Duodenal mucosa (tissue), 2 donors: ENCODE measurements around the gene ZNF292.
A peak's percentile ranks its signal among the peaks of the same experiment; 100 is the strongest.
"Not testable (repeated sequence)": the region's sequence is repeated elsewhere in the genome, so short reads cannot be mapped to it uniquely, and the experiment has no call there.

Experiments
- H3K27ac ChIP-seq: one replicate; pipeline ENCODE4 v1.7.0; 2013; ENCODE audit warnings: low read depth, low read length
- H3K27me3 ChIP-seq, 2 donors: one replicate each; pipeline ENCODE4 v1.7.0; 2013; ENCODE audit warnings: low read length in 2 of 2, control low read depth in 1 of 2; ENCODE audit not compliant: insufficient read depth in 2 of 2, control insufficient read depth in 1 of 2
- H3K36me3 ChIP-seq, 2 donors: one replicate each; pipeline ENCODE4 v1.7.0; 2013; ENCODE audit warnings: low read length in 2 of 2, control low read depth in 1 of 2; ENCODE audit not compliant: insufficient read depth in 2 of 2, control insufficient read depth in 1 of 2
- H3K4me1 ChIP-seq, 2 donors: one replicate each; pipeline ENCODE4 v1.7.0; 2013; ENCODE audit warnings: low read length in 2 of 2, control low read depth in 1 of 2; ENCODE audit not compliant: insufficient read depth in 2 of 2, control insufficient read depth in 1 of 2
- H3K4me3 ChIP-seq, 2 donors: one replicate each; pipeline ENCODE4 v1.7.0; 2013; ENCODE audit warnings: low read length in 2 of 2, low read depth in 1 of 2
- H3K9ac ChIP-seq, 2 donors: one replicate each; pipeline ENCODE4 v1.7.0; 2013; ENCODE audit warnings: low read length in 2 of 2, low read depth in 1 of 2
- H3K9me3 ChIP-seq, 2 donors: one replicate each; pipeline ENCODE4 v1.7.0; 2013; ENCODE audit warnings: low read length in 2 of 2, control low read depth in 1 of 2; ENCODE audit not compliant: control insufficient read depth in 1 of 2

Gene ZNF292

GRCh38 chr6:87136963-87137362 lies 18.4 kb upstream of the ZNF292 start:
- no peaks in the 10 kb centered on the region for H3K36me3 ChIP-seq
- H3K9ac ChIP-seq: no peak overlapping the region
- H3K4me1 ChIP-seq: no peaks in the 10 kb centered on the region
- no peaks in the 10 kb centered on the region for H3K27me3 ChIP-seq
- no peak overlapping the region for H3K4me3 ChIP-seq
- H3K27ac ChIP-seq: no peak overlapping the region
- no peaks in the 10 kb centered on the region for H3K9me3 ChIP-seq

GRCh38 chr6:87139236-87139635 lies 16.1 kb upstream of the ZNF292 start:
- no peaks in the 10 kb centered on the region for H3K4me1 ChIP-seq
- H3K4me3 ChIP-seq: no peak overlapping the region
- H3K27ac ChIP-seq: no peak overlapping the region
- no peaks in the 10 kb centered on the region for H3K27me3 ChIP-seq
- no peak overlapping the region for H3K9ac ChIP-seq
- H3K36me3 ChIP-seq: no peaks in the 10 kb centered on the region
- H3K9me3 ChIP-seq: no peaks in the 10 kb centered on the region

- not testable (repeated sequence) for H3K4me1 ChIP-seq, H3K9ac ChIP-seq, H3K36me3 ChIP-seq, H3K4me3 ChIP-seq, H3K9me3 ChIP-seq, H3K27me3 ChIP-seq, H3K27ac ChIP-seq
These were observed 15.4 kb upstream of the ZNF292 start for GRCh38 chr6:87139927-87140326.

- H3K4me1 ChIP-seq: peaks cover 0 to 1% of the 10 kb centered on the region in 2 donors
These were observed 9.0 kb upstream of the ZNF292 start for GRCh38 chr6:87146363-87146762.

GRCh38 chr6:87150406-87150805 lies 5.0 kb upstream of the ZNF292 start:
- Histone ChIP-seq H3K9me3 (no peaks in the 10 kb centered on the region), H3K27me3 (no peaks in the 10 kb centered on the region), H3K9ac (no peak overlapping the region), H3K36me3 (no peaks in the 10 kb centered on the region), H3K4me3 (no peak overlapping the region), H3K27ac (no peak overlapping the region), H3K4me1 (peaks cover 8 to 14% of the 10 kb centered on the region in 2 donors)

More at GRCh38 chr6:87146363-87146762, 9.0 kb upstream of the ZNF292 start:
- H3K36me3 ChIP-seq: no peaks in the 10 kb centered on the region
- H3K9ac ChIP-seq: no peak overlapping the region
- no peak overlapping the region for H3K27ac ChIP-seq
- no peak overlapping the region for H3K4me3 ChIP-seq
- H3K9me3 ChIP-seq: no peaks in the 10 kb centered on the region
- no peaks in the 10 kb centered on the region for H3K27me3 ChIP-seq

- no peaks in the 10 kb centered on the region for H3K27me3 ChIP-seq
- peak overlapping the region; percentile 64 to 73 for H3K9ac ChIP-seq
- H3K9me3 ChIP-seq: no peaks in the 10 kb centered on the region
- H3K4me1 ChIP-seq: peaks cover 11 to 14% of the 10 kb centered on the region in 2 donors
- peak overlapping the region; percentile 77 for H3K27ac ChIP-seq
- H3K4me3 ChIP-seq: peak overlapping the region; percentile 65 to 74
- H3K36me3 ChIP-seq: no peaks in the 10 kb centered on the region
These were observed 3.9 kb upstream of the ZNF292 start for GRCh38 chr6:87151471-87151780.

- peak overlapping the region; percentile 77 for H3K27ac ChIP-seq
- peak overlapping the region; percentile 65 to 74 for H3K4me3 ChIP-seq
- H3K4me1 ChIP-seq: peaks cover 13 to 14% of the 10 kb centered on the region in 2 donors
- no peaks in the 10 kb centered on the region for H3K36me3 ChIP-seq
- no peaks in the 10 kb centered on the region for H3K9me3 ChIP-seq
- H3K27me3 ChIP-seq: no peaks in the 10 kb centered on the region
- peak overlapping the region; percentile 64 to 73 for H3K9ac ChIP-seq
These were observed 3.4 kb upstream of the ZNF292 start for GRCh38 chr6:87151781-87152525.

- Histone ChIP-seq H3K4me3 (peak overlapping the region; percentile 65 to 74), H3K9ac (peak overlapping the region; percentile 64 to 73), H3K27me3 (no peaks in the 10 kb centered on the region), H3K27ac (no peak overlapping the region), H3K9me3 (no peaks in the 10 kb centered on the region), H3K36me3 (no peaks in the 10 kb centered on the region), H3K4me1 (peaks cover 13 to 14% of the 10 kb centered on the region in 2 donors)
These were observed 2.8 kb upstream of the ZNF292 start for GRCh38 chr6:87152526-87152955.

- H3K4me3 ChIP-seq: peak overlapping the region; percentile 87 to 94
- peak overlapping the region; percentile 97 for H3K27ac ChIP-seq
- H3K9ac ChIP-seq: peak overlapping the region; percentile 73 to 85
- H3K9me3 ChIP-seq: no peaks in the 10 kb centered on the region
- H3K36me3 ChIP-seq: no peaks in the 10 kb centered on the region
- H3K4me1 ChIP-seq: peaks cover 13 to 14% of the 10 kb centered on the region in 2 donors
- H3K27me3 ChIP-seq: no peaks in the 10 kb centered on the region
These were observed 748 bp upstream of the ZNF292 start for GRCh38 chr6:87154641-87154992.

- Histone ChIP-seq H3K4me3 (peak overlapping the region; percentile 87 to 94), H3K9me3 (no peaks in the 10 kb centered on the region), H3K36me3 (no peaks in the 10 kb centered on the region), H3K9ac (peak overlapping the region; percentile 79 to 84), H3K27ac (peak overlapping the region; percentile 97), H3K27me3 (no peaks in the 10 kb centered on the region), H3K4me1 (peaks cover 13 to 14% of the 10 kb centered on the region in 2 donors)
These were observed 764 bp downstream of the ZNF292 start for GRCh38 chr6:87155842-87156815.
